Measurements from ENCODE around the gene HAUS6. TPM values are rescaled to one million over a fixed set of nuclear protein-coding genes. Genes with fewer than 3 reads are reported as not detected.
"Not testable (repeated sequence)": the region's sequence is repeated elsewhere in the genome, so short reads cannot be mapped to it uniquely, and the experiment has no call there.

The HAUS6 gene
- total and polyA plus RNA-seq, 2 of the 8 experiments (the other 6 are each of a cell fraction or from before 2014, with no cell fraction given), result 11.7 to 52.4 TPM

DNA sequence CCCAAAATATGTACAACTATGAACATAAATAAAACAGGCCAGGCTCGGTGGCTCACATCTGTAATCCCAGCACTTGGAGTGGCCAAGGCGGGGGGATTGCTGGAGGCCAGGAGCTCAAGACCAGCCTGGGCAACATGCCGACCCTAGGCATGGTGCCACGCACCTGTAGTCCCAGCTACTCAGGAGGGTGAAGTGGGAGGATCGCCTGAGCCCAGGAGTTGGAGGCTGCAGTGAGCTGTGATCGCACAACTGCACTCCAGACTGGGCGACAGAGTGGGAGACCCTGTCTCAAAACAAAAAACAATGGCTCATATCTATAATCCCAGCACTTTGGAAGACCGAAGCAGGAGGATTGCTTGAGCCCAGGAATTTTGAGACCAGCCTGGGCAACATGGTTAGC is 1.5 kb downstream of the HAUS6 start:
- Histone ChIP-seq H2BK120ac (replicated peaks; ENCODE audit: low read depth, low read length) (no peak overlapping the region), H3K4me3 (ENCODE audit: extremely low read depth in 1 of 4, insufficient read depth in 2 of 4, low read depth in 3 of 4, low read length in 4 of 4) (peak overlapping the region; percentile 92 to 100 (median 94); a peak in 6 of 8 replicates), H2BK5ac (ENCODE audit: low read depth, low read length) (no peak overlapping the region), H3K36me3 (ENCODE audit: control insufficient read depth in 2 of 4, insufficient read depth in 4 of 4, low read length in 3 of 4) (peaks cover 0 to 27% (median under 1%) of the 10 kb centered on the region in 4 experiments; a peak in 3 of 8 replicates), H3K23me2 (ENCODE audit: low read depth, low read length) (peaks cover 2% of the 10 kb centered on the region; the same call in 1 of the 2 replicates), H3K9ac (replicated peaks in 1 of 4; ENCODE audit: extremely low read depth in 1 of 4, low read depth in 3 of 4, low read length in 3 of 4) (peak overlapping the region in 1 of 4 experiments; percentile 8; a peak in 1 of 7 replicates), H4K91ac (replicated peaks; ENCODE audit: insufficient read length, low read length) (no peak overlapping the region), H4K8ac (ENCODE audit: extremely low read depth, insufficient read depth, low read length) (no peak overlapping the region), H2AFZ (ENCODE audit: low read length) (no peak overlapping the region), H2BK20ac (ENCODE audit: low read length) (no peak overlapping the region), H2BK15ac (ENCODE audit: low read length) (no peak overlapping the region), H3K18ac (ENCODE audit: extremely low read depth, low read length) (no peak overlapping the region), H3K4me1 (replicated peaks in 1 of 4; ENCODE audit: control insufficient read depth in 3 of 4, insufficient read depth in 4 of 4, low read length in 3 of 4) (peaks cover 0 to 3% (median 0%) of the 10 kb centered on the region in 4 experiments; a peak in 3 of 7 replicates), H3K79me1 (ENCODE audit: low read depth, low read length) (0 out of 2 replicates have a peak, but pooled peaks cover 2% of the 10 kb centered on the region), H3K4me2 (ENCODE audit: insufficient read depth in 1 of 2, low read depth in 2 of 2, low read length in 2 of 2) (peak overlapping the region; percentile 51 to 96), H3K27ac (ENCODE audit: low read depth, low read length) (no peak overlapping the region), H2AK5ac (ENCODE audit: low read depth, low read length) (no peak overlapping the region), H2BK12ac (ENCODE audit: low read depth, low read length) (no peak overlapping the region), H3K56ac (replicated peaks; ENCODE audit: insufficient read length, low read depth, low read length) (no peak overlapping the region), H3K9me3 (ENCODE audit: insufficient read depth in 2 of 2, low read depth in 1 of 2, low read length in 1 of 2) (no peaks in the 10 kb centered on the region), H3K14ac (ENCODE audit: insufficient read length) (no peak overlapping the region), H4K20me1 (replicated peaks in 1 of 2; ENCODE audit: control insufficient read depth in 1 of 2, insufficient read depth in 2 of 2, low read length in 2 of 2) (peaks cover 2 to 3% of the 10 kb centered on the region in 2 experiments), H4K5ac (ENCODE audit: insufficient read length, low read depth, low read length) (no peak overlapping the region), H3K4ac (replicated peaks; ENCODE audit: insufficient read length, low read depth, low read length) (no peak overlapping the region), H3K23ac (ENCODE audit: insufficient read length) (no peak overlapping the region), H3K79me2 (ENCODE audit: control insufficient read depth in 1 of 2, insufficient read depth in 2 of 2, low read length in 2 of 2) (peaks cover 16 to 60% of the 10 kb centered on the region in 2 experiments), H3K27me3 (replicated peaks in 1 of 4; ENCODE audit: control insufficient read depth in 3 of 4, extremely low read depth in 1 of 4, insufficient read depth in 3 of 4, low read length in 3 of 4) (no peaks in the 10 kb centered on the region)
- ChIA-PET POLR2A (ENCODE audit: partially characterized antibody) (interaction anchor here (0.6 to 3.7 kb wide), 13 partner anchors 12 to 339 kb away, joined by 3 to 25 read pairs (median 4); partner anchors contain the start of genes RPS6 and RRAGA), CTCF (ENCODE audit: partially characterized antibody) (interaction anchor here (0.8 to 2.0 kb wide), 7 partner anchors 13 to 73 kb away, joined by 3 to 11 read pairs (median 5); partner anchors contain the start of gene RRAGA)
- FAIRE-seq (no peak), DNase-seq (ENCODE audit: low read depth in 1 of 2, low spot score in 2 of 2) (no peak)
- TF ChIP-seq SP2 (IDR thresholded peaks at IDR 0.05; ENCODE audit: low read length), result no peak
- WGBS, 2 experiments (ENCODE audit: extremely low coverage in 1 of 2, insufficient coverage in 1 of 2, insufficient read length in 1 of 2, insufficient replicate concordance in 2 of 2, low coverage in 1 of 2, low lambda C conversion rate in 2 of 2, missing lambda C conversion rate in 1 of 2), result 92% methylated on average over 8 of the region's 8 CpGs; no CpG with 5 or more reads in 1 of the 2 experiments

- H3K56ac ChIP-seq (replicated peaks; ENCODE audit: insufficient read length, low read depth, low read length); H3K23me2 ChIP-seq (ENCODE audit: low read depth, low read length); H4K5ac ChIP-seq (ENCODE audit: insufficient read length, low read depth, low read length); H3K4me3 ChIP-seq (ENCODE audit: extremely low read depth in 1 of 4, insufficient read depth in 2 of 4, low read depth in 3 of 4, low read length in 4 of 4); H2BK5ac ChIP-seq (ENCODE audit: low read depth, low read length); H2BK12ac ChIP-seq (ENCODE audit: low read depth, low read length); H4K8ac ChIP-seq (ENCODE audit: extremely low read depth, insufficient read depth, low read length); POLR2A ChIA-PET (ENCODE audit: partially characterized antibody); H3K4ac ChIP-seq (replicated peaks; ENCODE audit: insufficient read length, low read depth, low read length); H4K20me1 ChIP-seq (replicated peaks in 1 of 2; ENCODE audit: control insufficient read depth in 1 of 2, insufficient read depth in 2 of 2, low read length in 2 of 2); H3K23ac ChIP-seq (ENCODE audit: insufficient read length); H2BK120ac ChIP-seq (replicated peaks; ENCODE audit: low read depth, low read length); H3K14ac ChIP-seq (ENCODE audit: insufficient read length); H2AFZ ChIP-seq (ENCODE audit: low read length); H2BK20ac ChIP-seq (ENCODE audit: low read length); H3K18ac ChIP-seq (ENCODE audit: extremely low read depth, low read length); H3K9ac ChIP-seq (replicated peaks in 1 of 4; ENCODE audit: extremely low read depth in 1 of 4, low read depth in 3 of 4, low read length in 3 of 4); H2BK15ac ChIP-seq (ENCODE audit: low read length); FAIRE-seq; DNase-seq (ENCODE audit: low read depth in 1 of 2, low spot score in 2 of 2); H3K9me3 ChIP-seq (ENCODE audit: insufficient read depth in 2 of 2, low read depth in 1 of 2, low read length in 1 of 2); H3K4me1 ChIP-seq (replicated peaks in 1 of 4; ENCODE audit: control insufficient read depth in 3 of 4, insufficient read depth in 4 of 4, low read length in 3 of 4); H4K91ac ChIP-seq (replicated peaks; ENCODE audit: insufficient read length, low read length); H3K27ac ChIP-seq (ENCODE audit: low read depth, low read length); H3K79me1 ChIP-seq (ENCODE audit: low read depth, low read length); H2AK5ac ChIP-seq (ENCODE audit: low read depth, low read length); H3K27me3 ChIP-seq (replicated peaks in 1 of 4; ENCODE audit: control insufficient read depth in 3 of 4, extremely low read depth in 1 of 4, insufficient read depth in 3 of 4, low read length in 3 of 4): not testable (repeated sequence)
- Histone ChIP-seq H3K36me3 (ENCODE audit: control insufficient read depth in 2 of 4, insufficient read depth in 4 of 4, low read length in 3 of 4) (peaks cover 6 to 64% (median 17%) of the 10 kb centered on the region in 4 experiments), H3K79me2 (ENCODE audit: control insufficient read depth in 1 of 2, insufficient read depth in 2 of 2, low read length in 2 of 2) (peaks cover 16 to 64% of the 10 kb centered on the region in 2 experiments), H3K4me2 (ENCODE audit: insufficient read depth in 1 of 2, low read depth in 2 of 2, low read length in 2 of 2) (0 out of 4 replicates have a peak overlapping the region, but pooled peaks of 1 of the 2 experiments have one; percentile 5)
- CTCF ChIA-PET (ENCODE audit: partially characterized antibody), result interaction anchor here (1.6 to 1.7 kb wide), 2 partner anchors 11 to 76 kb away, joined by 5 to 15 read pairs; no protein-coding TSS in a partner anchor
Measured at GRCh38 chr9:19097431-19097830, 5.3 kb downstream of the HAUS6 start.
